Panc1 (cell line): ENCODE measurements around the gene SYNE1.

Source experiments
- CTCF ChIP-seq: fragments of 450-650 bp; IDR thresholded peaks from 2 replicates; pipeline ENCODE4 v1.5.1; 2017; ENCODE audit warnings: mild to moderate bottlenecking
- POLR2AphosphoS5 ChIP-seq: IDR thresholded peaks from 2 replicates; pipeline ENCODE4 v1.6.1; 2012; ENCODE audit warnings: mild to moderate bottlenecking, low read depth, low read length, moderate library complexity
- REST ChIP-seq, 2 experiments: IDR thresholded peaks; 2 replicates each; pipeline ENCODE4 v1.6.1; 2011 to 2012; ENCODE audit warnings: low read depth in 2 of 2, control low read depth in 1 of 2, low read length in 1 of 2, mild to moderate bottlenecking in 1 of 2, moderate library complexity in 1 of 2; ENCODE audit not compliant: insufficient read depth in 1 of 2

- TF ChIP-seq CTCF = no peak
- no peak for TF ChIP-seq REST (IDR thresholded peaks at IDR 0.05; ENCODE audit: insufficient read depth in 1 of 2, low read depth in 2 of 2, low read length in 1 of 2)
- no peak for TF ChIP-seq POLR2AphosphoS5
Observed at GRCh38 chr6:152401978-152402377, 235.2 kb downstream of the SYNE1 start.
